ENCODE measurements around the gene SPAG6. TPM values are rescaled to one million over a fixed set of nuclear protein-coding genes. Genes with fewer than 3 reads are reported as not detected.

SPAG6 gene
- total RNA-seq, 4 donors from 2014 or later: 0.19 TPM; not detected in 3

DNA sequence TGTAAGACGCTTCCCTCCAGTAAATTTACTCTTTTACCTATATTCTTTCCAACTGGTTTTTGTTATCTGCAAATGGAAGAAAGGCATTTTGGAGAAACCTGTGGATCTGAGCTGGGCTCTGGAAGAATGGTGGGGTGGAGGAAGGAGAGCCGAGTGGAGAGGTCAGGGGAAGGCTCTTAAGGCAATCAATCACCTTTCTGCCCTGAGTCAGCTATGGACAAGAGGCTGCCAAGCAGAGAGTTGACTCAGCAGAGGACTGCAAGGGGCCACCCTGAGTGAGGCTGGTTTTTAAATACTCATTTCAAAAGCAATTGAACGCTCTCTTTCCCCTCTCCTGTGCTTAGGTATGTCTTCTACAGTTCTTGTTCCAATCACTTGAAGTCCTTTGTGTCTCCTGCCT lies 81.8 kb downstream of the SPAG6 start:
- TF ChIP-seq POLR2A (IDR thresholded peaks at IDR 0.05): no peak
- TF ChIP-seq, protein P1, sequence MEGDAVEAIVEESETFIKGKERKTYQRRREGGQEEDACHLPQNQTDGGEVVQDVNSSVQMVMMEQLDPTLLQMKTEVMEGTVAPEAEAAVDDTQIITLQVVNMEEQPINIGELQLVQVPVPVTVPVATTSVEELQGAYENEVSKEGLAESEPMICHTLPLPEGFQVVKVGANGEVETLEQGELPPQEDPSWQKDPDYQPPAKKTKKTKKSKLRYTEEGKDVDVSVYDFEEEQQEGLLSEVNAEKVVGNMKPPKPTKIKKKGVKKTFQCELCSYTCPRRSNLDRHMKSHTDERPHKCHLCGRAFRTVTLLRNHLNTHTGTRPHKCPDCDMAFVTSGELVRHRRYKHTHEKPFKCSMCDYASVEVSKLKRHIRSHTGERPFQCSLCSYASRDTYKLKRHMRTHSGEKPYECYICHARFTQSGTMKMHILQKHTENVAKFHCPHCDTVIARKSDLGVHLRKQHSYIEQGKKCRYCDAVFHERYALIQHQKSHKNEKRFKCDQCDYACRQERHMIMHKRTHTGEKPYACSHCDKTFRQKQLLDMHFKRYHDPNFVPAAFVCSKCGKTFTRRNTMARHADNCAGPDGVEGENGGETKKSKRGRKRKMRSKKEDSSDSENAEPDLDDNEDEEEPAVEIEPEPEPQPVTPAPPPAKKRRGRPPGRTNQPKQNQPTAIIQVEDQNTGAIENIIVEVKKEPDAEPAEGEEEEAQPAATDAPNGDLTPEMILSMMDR (IDR thresholded peaks at IDR 0.05): no peak
- H3K36me3 ChIP-seq: no peaks in the 10 kb centered on the region
- 58 to 62% methylated on average over 3 of the region's 3 CpGs for WGBS, 2 donors
- no peak overlapping the region for H3K4me3 ChIP-seq
- peaks cover 0 to 33% (median 9%) of the 10 kb centered on the region in 3 donors for H3K4me1 ChIP-seq
- no peak overlapping the region for H3K27ac ChIP-seq
- H3K9me3 ChIP-seq: no peaks in the 10 kb centered on the region
- intact Hi-C loops (cut with DNase I): loop anchor here (10.0 kb wide), 1 partner anchor 432 kb away; no protein-coding TSS in a partner anchor
- DNase-seq: no peak
- peaks cover 0 to 54% (median 0%) of the 10 kb centered on the region in 4 donors for H3K27me3 ChIP-seq

DNA sequence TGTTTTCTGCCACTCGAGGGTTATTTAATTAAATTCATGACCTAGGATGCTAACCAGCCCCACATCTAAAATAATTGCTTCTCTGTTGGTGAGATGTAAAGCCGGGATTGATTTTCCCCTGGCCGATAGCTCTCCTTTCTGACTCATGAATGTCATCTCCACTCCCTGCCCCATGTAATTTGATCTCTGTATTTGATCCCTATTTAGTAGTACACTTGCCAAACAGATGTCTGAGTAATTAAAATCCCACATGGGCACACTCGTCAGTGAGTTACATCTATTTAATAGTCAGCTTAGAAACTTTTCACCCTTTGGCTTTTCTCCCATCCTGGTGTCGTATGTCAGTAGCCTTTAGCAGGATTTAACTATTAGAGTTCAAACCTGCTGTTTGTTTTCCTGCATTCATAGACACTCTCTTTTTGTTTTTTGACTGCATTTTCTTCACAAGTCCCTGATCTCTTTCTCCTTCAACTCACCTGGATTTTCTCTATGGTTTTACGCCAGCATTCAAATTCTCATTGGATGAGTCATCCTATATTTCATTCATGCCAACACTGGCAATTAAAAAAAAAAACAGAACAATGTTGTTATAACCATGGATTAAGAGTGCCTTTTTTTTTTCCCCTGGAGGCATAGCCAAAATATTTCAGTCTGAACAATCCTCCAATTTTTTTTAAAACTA lies 82.7 kb downstream of the SPAG6 start:
- intact Hi-C loops (cut with DNase I): loop anchor here (10.0 kb wide), 1 partner anchor 433 kb away; no protein-coding TSS in a partner anchor
- H3K4me3 ChIP-seq: no peak overlapping the region
- no peaks in the 10 kb centered on the region for H3K9me3 ChIP-seq
- WGBS, 2 donors: 14 to 22% methylated on average over 6 of the region's 6 CpGs
- no peak for DNase-seq
- H3K27me3 ChIP-seq: peaks cover 0 to 54% (median 0%) of the 10 kb centered on the region in 4 donors
- TF ChIP-seq, protein P1 (IDR thresholded peaks at IDR 0.05): no peak
- TF ChIP-seq POLR2A (IDR thresholded peaks at IDR 0.05): no peak
- H3K4me1 ChIP-seq: peaks cover 0 to 33% (median 9%) of the 10 kb centered on the region in 3 donors
- peak overlapping the region in 1 of 4 donors; percentile 32 for H3K27ac ChIP-seq
- no peaks in the 10 kb centered on the region for H3K36me3 ChIP-seq

DNA sequence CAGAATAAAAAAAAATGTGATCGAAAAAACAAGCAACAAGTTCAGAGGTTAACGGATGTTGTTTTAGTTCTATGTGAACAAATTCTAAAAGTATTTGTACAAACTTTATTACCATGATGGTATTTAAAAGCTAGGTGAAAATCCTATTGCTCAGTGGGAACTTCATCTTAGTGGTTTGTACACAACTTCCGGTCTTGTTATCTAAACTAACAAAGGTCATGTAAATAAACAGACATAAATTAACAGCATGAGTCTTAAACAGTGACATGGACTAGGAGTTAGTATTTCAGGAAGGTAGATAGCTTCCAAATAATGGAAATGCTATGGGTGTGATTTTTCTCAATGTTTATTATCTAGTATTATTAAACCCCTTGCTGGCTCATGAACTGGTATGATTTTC lies 83.8 kb downstream of the SPAG6 start:
- Histone ChIP-seq H3K9me3 (no peaks in the 10 kb centered on the region), H3K27ac (no peak overlapping the region), H3K36me3 (no peaks in the 10 kb centered on the region), H3K4me3 (no peak overlapping the region), H3K27me3 (peaks cover 0 to 54% (median 0%) of the 10 kb centered on the region in 4 donors), H3K4me1 (peaks cover 0 to 33% (median 9%) of the 10 kb centered on the region in 3 donors)
- no peak for TF ChIP-seq POLR2A (IDR thresholded peaks at IDR 0.05)
- TF ChIP-seq, protein P1 (IDR thresholded peaks at IDR 0.05): no peak
- DNase-seq: no peak
- WGBS, 2 donors: 60 to 62% methylated on average over 3 of the region's 3 CpGs
- intact Hi-C loops (cut with DNase I): loop anchor here (10.0 kb wide), 1 partner anchor 434 kb away; no protein-coding TSS in a partner anchor

DNA sequence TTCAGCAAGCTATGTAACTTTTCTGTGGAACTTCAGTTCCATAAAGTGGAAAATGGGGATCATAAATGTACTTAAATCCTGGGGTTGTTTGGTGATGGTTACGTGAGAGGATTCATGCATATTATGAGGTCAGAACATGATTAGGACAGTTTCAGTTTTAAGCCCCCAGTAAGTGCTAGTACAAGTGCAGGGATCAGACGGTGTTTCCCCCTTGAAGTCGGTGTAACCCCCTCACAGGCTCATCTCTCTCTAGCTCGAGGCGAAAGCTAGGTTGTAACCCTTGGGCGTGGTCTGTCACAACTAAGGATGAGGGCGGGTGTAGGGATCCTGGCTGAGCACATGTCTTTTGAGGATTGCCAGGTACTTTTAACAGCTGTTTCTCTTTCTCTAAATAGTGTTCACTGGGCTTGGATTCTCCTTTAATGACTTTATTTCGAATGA lies 84.7 kb downstream of the SPAG6 start:
- no peak overlapping the region for H3K4me3 ChIP-seq
- H3K4me1 ChIP-seq: peaks cover 0 to 33% (median 9%) of the 10 kb centered on the region in 3 donors
- no peaks in the 10 kb centered on the region for H3K36me3 ChIP-seq
- H3K9me3 ChIP-seq: no peaks in the 10 kb centered on the region
- TF ChIP-seq, protein P1 (IDR thresholded peaks at IDR 0.05): no peak
- no peak for TF ChIP-seq POLR2A (IDR thresholded peaks at IDR 0.05)
- H3K27ac ChIP-seq: no peak overlapping the region
- H3K27me3 ChIP-seq: peaks cover 0 to 46% (median 0%) of the 10 kb centered on the region in 4 donors
- no peak for DNase-seq
- intact Hi-C loops (cut with DNase I): loop anchor here (10.0 kb wide), 2 partner anchors 105 to 435 kb away; partner anchors contain the start of gene BMI1
- 43 to 48% methylated on average over 8 of the region's 8 CpGs for WGBS, 2 donors

DNA sequence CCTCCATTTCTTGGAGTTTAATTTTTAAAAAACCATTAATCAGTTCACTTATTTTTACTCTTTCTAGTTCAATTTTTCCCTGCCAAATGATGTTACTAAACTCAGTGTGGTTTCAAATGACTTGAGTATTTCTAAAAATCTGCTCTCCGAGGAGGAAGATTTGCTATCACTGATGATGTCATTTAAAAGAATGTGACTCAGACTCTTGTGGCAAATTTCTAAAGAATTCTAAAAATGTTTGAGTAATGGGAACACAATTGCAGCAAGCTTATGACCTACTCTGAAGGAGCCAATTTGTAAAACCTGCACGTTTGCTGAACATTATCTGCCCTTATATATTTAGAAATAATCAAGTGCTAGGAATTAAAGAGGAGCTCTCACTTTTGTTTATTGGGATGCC lies 88.6 kb downstream of the SPAG6 start:
- TF ChIP-seq POLR2A (IDR thresholded peaks at IDR 0.05): no peak
- TF ChIP-seq, protein P1 (IDR thresholded peaks at IDR 0.05): no peak
- no peak for DNase-seq
- Histone ChIP-seq H3K36me3 (no peaks in the 10 kb centered on the region), H3K27me3 (peaks cover 0 to 23% (median 0%) of the 10 kb centered on the region in 4 donors), H3K4me1 (peaks cover 13 to 36% (median 13%) of the 10 kb centered on the region in 3 donors), H3K27ac (no peak overlapping the region), H3K4me3 (no peak overlapping the region), H3K9me3 (no peaks in the 10 kb centered on the region)
- intact Hi-C loops (cut with DNase I): loop anchor here (10.0 kb wide), 1 partner anchor 109 kb away; the partner anchor contains the start of gene BMI1
- WGBS, 2 donors: 19 to 25% methylated on average over 2 of the region's 2 CpGs

All from esophagus squamous epithelium (tissue), 5 donors.